ENCODE measurements around the gene DIAPH3. TPM values are rescaled to one million over a fixed set of nuclear protein-coding genes. Genes with fewer than 3 reads are reported as not detected.

The DIAPH3 gene
- total RNA-seq, 1 donor from 2014 or later: 2.6 TPM

GRCh38 chr13:59744747-59745391 lies 418.9 kb downstream of the DIAPH3 start:
- no peak overlapping the region for H3K4me3 Mint-ChIP-seq (ENCODE audit: unreplicated experiment)
- peaks cover 3% of the 10 kb centered on the region for H3K4me1 Mint-ChIP-seq (ENCODE audit: low read depth, unreplicated experiment)
- no peak for TF ChIP-seq CTCF (IDR thresholded peaks at IDR 0.05; ENCODE audit: partially characterized antibody, unreplicated experiment)
- DNase-seq: no peak
- no peak overlapping the region for H3K27ac Mint-ChIP-seq (ENCODE audit: unreplicated experiment)
- no peaks in the 10 kb centered on the region for H3K36me3 Mint-ChIP-seq (ENCODE audit: unreplicated experiment)
- no peaks in the 10 kb centered on the region for H3K27me3 Mint-ChIP-seq (ENCODE audit: unreplicated experiment)
- no peaks in the 10 kb centered on the region for H3K9me3 Mint-ChIP-seq (ENCODE audit: unreplicated experiment)

- DNase-seq: no peak
These were observed 420.5 kb downstream of the DIAPH3 start for GRCh38 chr13:59743195-59743594.

GRCh38 chr13:59742467-59742866 lies 421.3 kb downstream of the DIAPH3 start:
- no peak overlapping the region for H3K27ac Mint-ChIP-seq (ENCODE audit: unreplicated experiment)

More at GRCh38 chr13:59743195-59743594, 420.5 kb downstream of the DIAPH3 start:
- H3K27me3 Mint-ChIP-seq (ENCODE audit: unreplicated experiment): no peaks in the 10 kb centered on the region
- H3K27ac Mint-ChIP-seq (ENCODE audit: unreplicated experiment): no peak overlapping the region
- no peaks in the 10 kb centered on the region for H3K9me3 Mint-ChIP-seq (ENCODE audit: unreplicated experiment)
- H3K4me1 Mint-ChIP-seq (ENCODE audit: low read depth, unreplicated experiment): no peaks in the 10 kb centered on the region
- H3K4me3 Mint-ChIP-seq (ENCODE audit: unreplicated experiment): no peak overlapping the region
- H3K36me3 Mint-ChIP-seq (ENCODE audit: unreplicated experiment): no peaks in the 10 kb centered on the region
- no peak for TF ChIP-seq CTCF (IDR thresholded peaks at IDR 0.05; ENCODE audit: partially characterized antibody, unreplicated experiment)

GRCh38 chr13:59738921-59739320 lies 424.8 kb downstream of the DIAPH3 start:
- Mint-ChIP-seq H3K27me3 (ENCODE audit: unreplicated experiment) (no peaks in the 10 kb centered on the region), H3K9me3 (ENCODE audit: unreplicated experiment) (no peaks in the 10 kb centered on the region), H3K4me3 (ENCODE audit: unreplicated experiment) (no peak overlapping the region), H3K36me3 (ENCODE audit: unreplicated experiment) (no peaks in the 10 kb centered on the region), H3K4me1 (ENCODE audit: low read depth, unreplicated experiment) (peaks cover 3% of the 10 kb centered on the region), H3K27ac (ENCODE audit: unreplicated experiment) (no peak overlapping the region)
- no peak for TF ChIP-seq CTCF (IDR thresholded peaks at IDR 0.05; ENCODE audit: partially characterized antibody, unreplicated experiment)
- no peak for DNase-seq

More at GRCh38 chr13:59742467-59742866, 421.3 kb downstream of the DIAPH3 start:
- H3K27me3 Mint-ChIP-seq (ENCODE audit: unreplicated experiment): no peaks in the 10 kb centered on the region
- H3K9me3 Mint-ChIP-seq (ENCODE audit: unreplicated experiment): no peaks in the 10 kb centered on the region
- no peak overlapping the region for H3K4me3 Mint-ChIP-seq (ENCODE audit: unreplicated experiment)
- no peak for TF ChIP-seq CTCF (IDR thresholded peaks at IDR 0.05; ENCODE audit: partially characterized antibody, unreplicated experiment)
- DNase-seq: no peak
- no peaks in the 10 kb centered on the region for H3K4me1 Mint-ChIP-seq (ENCODE audit: low read depth, unreplicated experiment)
- H3K36me3 Mint-ChIP-seq (ENCODE audit: unreplicated experiment): no peaks in the 10 kb centered on the region

- Mint-ChIP-seq H3K4me3 (ENCODE audit: unreplicated experiment) (no peak overlapping the region), H3K9me3 (ENCODE audit: unreplicated experiment) (no peaks in the 10 kb centered on the region), H3K4me1 (ENCODE audit: low read depth, unreplicated experiment) (peaks cover 4% of the 10 kb centered on the region), H3K36me3 (ENCODE audit: unreplicated experiment) (no peaks in the 10 kb centered on the region), H3K27me3 (ENCODE audit: unreplicated experiment) (no peaks in the 10 kb centered on the region), H3K27ac (ENCODE audit: unreplicated experiment) (no peak overlapping the region)
- no peak for TF ChIP-seq CTCF (IDR thresholded peaks at IDR 0.05; ENCODE audit: partially characterized antibody, unreplicated experiment)
- no peak for DNase-seq
These were observed 429.3 kb downstream of the DIAPH3 start for GRCh38 chr13:59734393-59734792.
